Measurements from ENCODE around the gene FAM227B. TPM values are rescaled to one million over a fixed set of nuclear protein-coding genes. Genes with fewer than 3 reads are reported as not detected.

Gene FAM227B
- polyA plus RNA-seq, 1 experiment = 5.0 TPM

DNA sequence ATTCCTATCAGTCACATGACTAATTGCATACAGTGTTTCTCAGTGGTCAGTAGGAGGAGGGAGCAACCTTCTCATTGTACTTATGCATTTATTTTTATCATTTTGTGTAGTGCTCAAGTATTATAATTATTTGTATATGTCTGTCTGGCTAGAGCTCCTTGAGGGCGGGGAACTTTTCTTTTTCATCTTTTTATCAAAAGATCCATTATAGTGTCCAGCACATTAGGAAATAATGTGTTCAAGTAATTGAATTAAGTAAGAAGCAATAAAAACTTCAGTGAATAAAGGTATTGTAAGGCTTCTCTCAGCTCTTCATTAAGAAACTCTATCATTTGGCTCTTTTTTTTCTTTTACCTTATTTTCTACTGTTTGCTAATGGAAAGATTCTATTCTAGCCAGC is 178.8 kb downstream of the FAM227B start:
- POLR2A ChIA-PET = no interaction called here
- no peak for DNase-seq (ENCODE audit: low read depth)
- CTCF ChIA-PET = interaction anchor here (0.8 kb wide), 1 partner anchor 9 kb away, joined by 3 read pairs; no protein-coding TSS in a partner anchor

DNA sequence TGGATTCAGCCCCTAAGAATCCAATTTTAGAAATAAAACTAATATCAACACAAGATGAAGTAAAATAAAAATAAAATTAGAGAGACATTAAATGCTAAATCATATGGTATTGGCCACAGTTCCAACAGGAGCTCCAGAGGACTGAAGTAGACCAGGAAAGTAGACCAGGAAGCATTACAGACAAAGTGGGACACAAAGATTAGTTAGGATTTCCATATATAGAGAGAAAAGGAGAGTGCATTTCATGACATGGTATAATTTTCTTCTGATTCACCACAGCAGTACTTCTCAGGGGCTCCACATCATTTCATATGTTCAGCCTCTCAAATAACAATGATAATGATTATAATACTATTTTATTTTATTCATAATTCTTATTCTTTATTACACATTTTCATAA is 179.3 kb downstream of the FAM227B start:
- ChIA-PET CTCF (interaction anchor here (0.8 kb wide), 1 partner anchor 9 kb away, joined by 3 read pairs; no protein-coding TSS in a partner anchor), POLR2A (no interaction called here)
- no peak for DNase-seq (ENCODE audit: low read depth)
- no peaks in the 10 kb centered on the region for H3K27me3 ChIP-seq (ENCODE audit: control insufficient read depth, insufficient read depth, low read length)
- H3K36me3 ChIP-seq (ENCODE audit: control insufficient read depth, insufficient read depth, low read length) = no peaks in the 10 kb centered on the region
- H3K4me3 ChIP-seq (ENCODE audit: low read depth, low read length) = no peak overlapping the region
- TF ChIP-seq, protein P1, sequence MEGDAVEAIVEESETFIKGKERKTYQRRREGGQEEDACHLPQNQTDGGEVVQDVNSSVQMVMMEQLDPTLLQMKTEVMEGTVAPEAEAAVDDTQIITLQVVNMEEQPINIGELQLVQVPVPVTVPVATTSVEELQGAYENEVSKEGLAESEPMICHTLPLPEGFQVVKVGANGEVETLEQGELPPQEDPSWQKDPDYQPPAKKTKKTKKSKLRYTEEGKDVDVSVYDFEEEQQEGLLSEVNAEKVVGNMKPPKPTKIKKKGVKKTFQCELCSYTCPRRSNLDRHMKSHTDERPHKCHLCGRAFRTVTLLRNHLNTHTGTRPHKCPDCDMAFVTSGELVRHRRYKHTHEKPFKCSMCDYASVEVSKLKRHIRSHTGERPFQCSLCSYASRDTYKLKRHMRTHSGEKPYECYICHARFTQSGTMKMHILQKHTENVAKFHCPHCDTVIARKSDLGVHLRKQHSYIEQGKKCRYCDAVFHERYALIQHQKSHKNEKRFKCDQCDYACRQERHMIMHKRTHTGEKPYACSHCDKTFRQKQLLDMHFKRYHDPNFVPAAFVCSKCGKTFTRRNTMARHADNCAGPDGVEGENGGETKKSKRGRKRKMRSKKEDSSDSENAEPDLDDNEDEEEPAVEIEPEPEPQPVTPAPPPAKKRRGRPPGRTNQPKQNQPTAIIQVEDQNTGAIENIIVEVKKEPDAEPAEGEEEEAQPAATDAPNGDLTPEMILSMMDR (IDR thresholded peaks at IDR 0.05; ENCODE audit: insufficient read depth, low read depth, low read length) = no peak

More for the DNA sequence above, 178.8 kb downstream of the FAM227B start:
- Histone ChIP-seq H3K4me3 (ENCODE audit: low read depth, low read length) (no peak overlapping the region), H3K36me3 (ENCODE audit: control insufficient read depth, insufficient read depth, low read length) (no peaks in the 10 kb centered on the region), H3K27me3 (ENCODE audit: control insufficient read depth, insufficient read depth, low read length) (no peaks in the 10 kb centered on the region)
- TF ChIP-seq, protein P1 (IDR thresholded peaks at IDR 0.05; ENCODE audit: insufficient read depth, low read depth, low read length) = no peak

DNA sequence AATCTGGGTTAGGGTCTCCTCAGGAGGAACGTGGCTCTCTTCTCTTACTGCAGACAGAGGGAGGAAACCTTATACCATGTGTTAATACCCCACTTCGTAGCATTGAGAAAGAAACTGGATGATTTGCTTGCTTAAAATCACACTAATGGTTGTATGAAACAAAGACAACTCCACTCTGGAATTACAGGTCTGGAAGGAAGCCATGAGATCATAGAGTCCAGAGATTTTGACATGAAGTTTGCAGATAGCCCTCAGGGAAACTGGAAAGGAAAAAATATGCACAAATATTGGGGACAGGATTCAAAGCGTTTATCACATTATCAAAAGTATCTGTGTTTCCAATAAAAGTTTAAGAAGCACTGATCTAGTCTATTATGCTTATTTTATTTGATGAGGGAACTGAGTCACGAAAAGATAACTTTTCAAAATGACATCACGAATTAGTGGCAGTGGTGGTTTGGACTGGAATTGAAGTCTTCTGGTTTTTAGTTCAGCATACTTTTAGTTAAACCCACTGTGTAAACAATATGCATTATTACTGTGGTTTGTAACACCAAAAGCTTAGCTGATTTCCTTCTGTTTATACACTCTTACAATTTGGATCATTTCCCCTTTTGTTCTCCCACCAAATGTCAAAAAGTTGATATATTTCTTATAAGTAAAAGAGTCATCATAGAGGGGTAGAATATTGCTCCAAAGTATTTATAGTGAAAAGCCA is 180.8 kb downstream of the FAM227B start:
- Histone ChIP-seq H3K36me3 (ENCODE audit: control insufficient read depth, insufficient read depth, low read length) (no peaks in the 10 kb centered on the region), H3K27me3 (ENCODE audit: control insufficient read depth, insufficient read depth, low read length) (no peaks in the 10 kb centered on the region), H3K4me3 (ENCODE audit: low read depth, low read length) (no peak overlapping the region)
- TF ChIP-seq, protein P1 (IDR thresholded peaks at IDR 0.05; ENCODE audit: insufficient read depth, low read depth, low read length) = no peak
- POLR2A ChIA-PET = no interaction called here
- DNase-seq (ENCODE audit: low read depth) = no peak
- CTCF ChIA-PET = no interaction called here

DNA sequence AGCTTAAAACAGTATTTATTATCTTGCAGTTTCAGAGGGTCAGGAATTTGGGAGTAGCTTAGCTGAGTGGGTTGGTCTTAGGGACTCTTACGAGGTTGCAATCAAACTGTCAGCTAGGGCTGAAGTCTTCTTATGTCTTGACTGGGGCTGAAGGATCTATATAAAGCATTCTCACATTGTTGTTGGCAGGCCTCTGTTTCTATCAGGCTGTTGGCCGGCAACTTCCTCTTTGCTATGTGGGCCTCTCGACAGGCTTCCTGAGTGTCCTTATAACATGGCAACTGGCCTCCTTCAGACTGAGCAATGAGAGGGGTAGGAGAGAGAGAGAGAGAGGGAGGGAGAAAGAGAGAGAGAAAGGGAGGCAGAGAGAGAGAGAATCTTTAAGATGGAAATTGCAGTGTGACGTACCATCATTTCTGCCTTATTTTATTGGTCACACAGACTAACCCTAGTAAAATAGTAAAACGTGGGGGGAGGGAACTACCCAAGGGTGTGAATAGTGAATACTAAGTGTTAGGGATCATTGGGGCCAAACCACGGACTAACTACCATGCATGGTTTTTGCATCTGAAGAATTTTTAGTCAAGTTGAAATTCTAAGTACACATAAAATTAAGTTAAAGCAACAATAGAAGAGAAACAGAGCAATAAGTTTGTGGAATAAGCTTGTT is 181.5 kb downstream of the FAM227B start:
- CTCF ChIA-PET = no interaction called here
- DNase-seq (ENCODE audit: low read depth) = no peak
- no peaks in the 10 kb centered on the region for H3K36me3 ChIP-seq (ENCODE audit: control insufficient read depth, insufficient read depth, low read length)
- TF ChIP-seq, protein P1 (IDR thresholded peaks at IDR 0.05; ENCODE audit: insufficient read depth, low read depth, low read length) = no peak
- no peak overlapping the region for H3K4me3 ChIP-seq (ENCODE audit: low read depth, low read length)
- H3K27me3 ChIP-seq (ENCODE audit: control insufficient read depth, insufficient read depth, low read length) = no peaks in the 10 kb centered on the region
- POLR2A ChIA-PET = no interaction called here

DNA sequence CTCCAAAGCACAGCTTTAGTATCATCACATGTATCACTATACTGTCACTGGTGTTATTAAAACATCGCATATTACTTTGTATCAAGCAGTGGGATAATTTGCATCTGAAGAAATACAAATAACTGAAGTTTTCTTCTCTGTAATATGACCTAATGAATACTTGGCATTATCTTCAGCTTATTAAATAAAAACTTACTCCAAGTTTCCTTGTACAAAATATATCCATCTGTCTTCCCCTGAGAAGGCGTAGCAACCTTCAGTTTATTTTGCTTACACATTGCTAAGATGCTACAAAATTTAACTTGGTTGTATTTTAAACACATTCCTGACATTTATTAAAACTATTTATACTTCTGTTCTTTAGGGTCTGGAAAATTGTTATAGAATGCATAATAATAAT is 183.9 kb downstream of the FAM227B start:
- Histone ChIP-seq H3K4me3 (ENCODE audit: low read depth, low read length) (no peak overlapping the region), H3K27me3 (ENCODE audit: control insufficient read depth, insufficient read depth, low read length) (no peaks in the 10 kb centered on the region), H3K36me3 (ENCODE audit: control insufficient read depth, insufficient read depth, low read length) (no peaks in the 10 kb centered on the region)
- TF ChIP-seq, protein P1 (IDR thresholded peaks at IDR 0.05; ENCODE audit: insufficient read depth, low read depth, low read length) = no peak
- ChIA-PET POLR2A (no interaction called here), CTCF (interaction anchor here (0.8 kb wide), 1 partner anchor 447 kb away, joined by 3 read pairs; no protein-coding TSS in a partner anchor)
- DNase-seq (ENCODE audit: low read depth) = no peak

All from BJ (cell line).